OCI-LY1 (cell line): ENCODE measurements around the gene AKAP13.
"Not testable (repeated sequence)": the region's sequence is repeated elsewhere in the genome, so short reads cannot be mapped to it uniquely, and the experiment has no call there.

Source experiments
- CTCF ChIP-seq: fragments of 200-600 bp; sonication (generic), shearing (Covaris generic); IDR thresholded peaks from 2 replicates; pipeline ENCODE4 v1.5.1; 2017; ENCODE audit warnings: mild to moderate bottlenecking, antibody characterized with exemption, low read length, moderate library complexity, mixed read lengths
- EZH2 ChIP-seq: fragments of 200-600 bp; sonication (generic), shearing (Covaris generic); IDR thresholded peaks from 2 replicates; pipeline ENCODE4 v1.8.0; 2017; ENCODE audit warnings: borderline replicate concordance, mixed run types, mild to moderate bottlenecking, antibody characterized with exemption, low read length, moderate library complexity, mixed read lengths

GRCh38 chr15:85345196-85345918 lies 35.0 kb upstream of the AKAP13 start:
- TF ChIP-seq EZH2, CTCF: not testable (repeated sequence)
